Measurements from ENCODE around the gene PYGO2. TPM values are rescaled to one million over a fixed set of nuclear protein-coding genes. Genes with fewer than 3 reads are reported as not detected.

Gene PYGO2
- total RNA-seq, 1 experiment from 2014 or later: 37.4 TPM

DNA sequence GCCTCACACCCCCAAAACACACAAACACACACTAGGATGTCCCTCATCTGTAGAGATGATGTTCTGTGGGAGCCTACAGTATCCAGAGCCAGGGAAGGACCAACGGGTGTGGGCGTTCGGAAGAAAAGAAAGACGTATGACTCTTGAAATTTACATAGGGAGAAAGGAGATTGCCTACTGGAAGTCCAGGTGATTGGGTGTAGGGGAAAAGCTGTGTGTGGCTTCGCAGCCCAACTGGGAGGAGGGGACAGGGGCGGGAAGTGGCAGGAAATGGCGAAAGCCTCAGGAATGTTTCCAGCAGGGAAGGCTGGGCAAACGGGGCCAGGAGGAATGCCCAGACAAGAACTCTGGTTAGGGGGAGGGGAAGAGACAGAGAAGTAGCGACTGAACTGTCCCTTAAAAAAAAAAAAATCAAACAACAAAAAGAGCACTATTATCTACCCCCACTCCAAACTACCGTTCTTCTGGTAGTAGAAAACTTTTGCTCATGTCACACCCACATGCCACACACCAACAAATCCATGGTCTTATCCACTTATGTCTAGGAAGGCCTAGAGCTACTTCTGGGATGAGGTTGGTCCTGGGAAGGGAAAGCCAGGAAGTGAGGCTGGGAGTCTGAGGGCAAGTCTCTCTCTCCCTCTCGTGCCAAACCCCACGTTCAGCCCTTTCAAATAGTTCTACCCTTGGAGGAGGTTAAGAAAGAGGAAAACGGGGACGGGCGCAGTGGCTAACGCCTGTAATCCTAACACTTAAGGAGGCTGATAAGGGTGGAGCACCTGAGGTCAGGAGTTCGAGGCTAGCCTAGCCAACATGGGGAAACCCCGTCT lies 11.1 kb upstream of the PYGO2 start (continued):
- TF ChIP-seq, protein P1, sequence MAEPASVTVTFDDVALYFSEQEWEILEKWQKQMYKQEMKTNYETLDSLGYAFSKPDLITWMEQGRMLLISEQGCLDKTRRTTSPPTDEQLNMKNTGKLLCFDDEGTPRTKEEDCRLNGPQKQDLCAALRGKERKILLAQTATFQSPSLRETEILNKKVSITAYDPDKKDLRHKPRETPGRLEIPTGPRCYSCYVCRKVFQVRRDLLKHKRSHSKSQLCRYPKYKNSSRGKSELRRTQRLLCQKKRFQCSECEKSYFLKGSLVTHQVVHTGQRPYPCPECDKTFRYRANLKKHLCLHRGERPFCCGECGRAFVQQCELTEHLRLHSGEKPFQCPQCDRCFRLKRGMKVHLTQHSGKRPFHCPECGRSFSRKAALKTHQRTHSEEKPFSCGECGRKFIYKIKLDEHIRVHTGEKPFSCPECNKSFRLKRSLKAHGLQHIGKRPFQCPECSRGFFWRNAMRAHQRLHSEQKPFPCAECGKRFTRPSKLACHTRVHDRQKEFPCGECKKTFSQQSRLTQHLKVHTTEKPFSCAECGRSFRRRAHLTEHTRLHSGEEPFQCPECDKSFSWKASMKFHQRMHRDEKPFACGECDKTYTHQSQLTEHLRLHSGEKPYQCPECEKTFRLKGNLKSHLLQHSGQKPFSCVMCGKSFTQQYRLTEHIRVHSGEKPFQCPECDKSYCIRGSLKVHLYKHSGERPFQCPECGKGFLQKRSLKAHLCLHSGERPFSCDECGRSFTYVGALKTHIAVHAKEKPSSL (CRISPR knock-in tag; conservative IDR thresholded peaks at IDR 0.05): 0 out of 2 replicates have a peak, but pooled peaks have one; percentile 52
- TF ChIP-seq, protein P2, sequence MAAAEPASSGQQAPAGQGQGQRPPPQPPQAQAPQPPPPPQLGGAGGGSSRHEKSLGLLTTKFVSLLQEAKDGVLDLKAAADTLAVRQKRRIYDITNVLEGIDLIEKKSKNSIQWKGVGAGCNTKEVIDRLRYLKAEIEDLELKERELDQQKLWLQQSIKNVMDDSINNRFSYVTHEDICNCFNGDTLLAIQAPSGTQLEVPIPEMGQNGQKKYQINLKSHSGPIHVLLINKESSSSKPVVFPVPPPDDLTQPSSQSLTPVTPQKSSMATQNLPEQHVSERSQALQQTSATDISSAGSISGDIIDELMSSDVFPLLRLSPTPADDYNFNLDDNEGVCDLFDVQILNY (CRISPR knock-in tag; IDR thresholded peaks at IDR 0.05): peak; percentile 44; the same call in 1 of the 2 replicates
- no peak for TF ChIP-seq ZNF671 (CRISPR knock-in tag; IDR thresholded peaks at IDR 0.05)
- no peak for TF ChIP-seq GTF2I (CRISPR knock-in tag; conservative IDR thresholded peaks at IDR 0.05)
- TF ChIP-seq ESRRA (CRISPR knock-in tag; IDR thresholded peaks at IDR 0.05; ENCODE audit: borderline replicate concordance): no peak
- TF ChIP-seq, protein P3, sequence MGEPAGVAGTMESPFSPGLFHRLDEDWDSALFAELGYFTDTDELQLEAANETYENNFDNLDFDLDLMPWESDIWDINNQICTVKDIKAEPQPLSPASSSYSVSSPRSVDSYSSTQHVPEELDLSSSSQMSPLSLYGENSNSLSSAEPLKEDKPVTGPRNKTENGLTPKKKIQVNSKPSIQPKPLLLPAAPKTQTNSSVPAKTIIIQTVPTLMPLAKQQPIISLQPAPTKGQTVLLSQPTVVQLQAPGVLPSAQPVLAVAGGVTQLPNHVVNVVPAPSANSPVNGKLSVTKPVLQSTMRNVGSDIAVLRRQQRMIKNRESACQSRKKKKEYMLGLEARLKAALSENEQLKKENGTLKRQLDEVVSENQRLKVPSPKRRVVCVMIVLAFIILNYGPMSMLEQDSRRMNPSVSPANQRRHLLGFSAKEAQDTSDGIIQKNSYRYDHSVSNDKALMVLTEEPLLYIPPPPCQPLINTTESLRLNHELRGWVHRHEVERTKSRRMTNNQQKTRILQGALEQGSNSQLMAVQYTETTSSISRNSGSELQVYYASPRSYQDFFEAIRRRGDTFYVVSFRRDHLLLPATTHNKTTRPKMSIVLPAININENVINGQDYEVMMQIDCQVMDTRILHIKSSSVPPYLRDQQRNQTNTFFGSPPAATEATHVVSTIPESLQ (CRISPR knock-in tag; IDR thresholded peaks at IDR 0.05): no peak
- no peak for TF ChIP-seq SMAD3 (CRISPR knock-in tag; IDR thresholded peaks at IDR 0.05; ENCODE audit: borderline replicate concordance)
- TF ChIP-seq, protein P4, sequence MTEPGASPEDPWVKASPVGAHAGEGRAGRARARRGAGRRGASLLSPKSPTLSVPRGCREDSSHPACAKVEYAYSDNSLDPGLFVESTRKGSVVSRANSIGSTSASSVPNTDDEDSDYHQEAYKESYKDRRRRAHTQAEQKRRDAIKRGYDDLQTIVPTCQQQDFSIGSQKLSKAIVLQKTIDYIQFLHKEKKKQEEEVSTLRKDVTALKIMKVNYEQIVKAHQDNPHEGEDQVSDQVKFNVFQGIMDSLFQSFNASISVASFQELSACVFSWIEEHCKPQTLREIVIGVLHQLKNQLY (CRISPR knock-in tag; IDR thresholded peaks at IDR 0.05): no peak
- TF ChIP-seq, protein P5, sequence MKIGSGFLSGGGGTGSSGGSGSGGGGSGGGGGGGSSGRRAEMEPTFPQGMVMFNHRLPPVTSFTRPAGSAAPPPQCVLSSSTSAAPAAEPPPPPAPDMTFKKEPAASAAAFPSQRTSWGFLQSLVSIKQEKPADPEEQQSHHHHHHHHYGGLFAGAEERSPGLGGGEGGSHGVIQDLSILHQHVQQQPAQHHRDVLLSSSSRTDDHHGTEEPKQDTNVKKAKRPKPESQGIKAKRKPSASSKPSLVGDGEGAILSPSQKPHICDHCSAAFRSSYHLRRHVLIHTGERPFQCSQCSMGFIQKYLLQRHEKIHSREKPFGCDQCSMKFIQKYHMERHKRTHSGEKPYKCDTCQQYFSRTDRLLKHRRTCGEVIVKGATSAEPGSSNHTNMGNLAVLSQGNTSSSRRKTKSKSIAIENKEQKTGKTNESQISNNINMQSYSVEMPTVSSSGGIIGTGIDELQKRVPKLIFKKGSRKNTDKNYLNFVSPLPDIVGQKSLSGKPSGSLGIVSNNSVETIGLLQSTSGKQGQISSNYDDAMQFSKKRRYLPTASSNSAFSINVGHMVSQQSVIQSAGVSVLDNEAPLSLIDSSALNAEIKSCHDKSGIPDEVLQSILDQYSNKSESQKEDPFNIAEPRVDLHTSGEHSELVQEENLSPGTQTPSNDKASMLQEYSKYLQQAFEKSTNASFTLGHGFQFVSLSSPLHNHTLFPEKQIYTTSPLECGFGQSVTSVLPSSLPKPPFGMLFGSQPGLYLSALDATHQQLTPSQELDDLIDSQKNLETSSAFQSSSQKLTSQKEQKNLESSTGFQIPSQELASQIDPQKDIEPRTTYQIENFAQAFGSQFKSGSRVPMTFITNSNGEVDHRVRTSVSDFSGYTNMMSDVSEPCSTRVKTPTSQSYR (CRISPR knock-in tag; IDR thresholded peaks at IDR 0.05): 0 out of 2 replicates have a peak, but pooled peaks have one; percentile 65
- TF ChIP-seq, protein P6, sequence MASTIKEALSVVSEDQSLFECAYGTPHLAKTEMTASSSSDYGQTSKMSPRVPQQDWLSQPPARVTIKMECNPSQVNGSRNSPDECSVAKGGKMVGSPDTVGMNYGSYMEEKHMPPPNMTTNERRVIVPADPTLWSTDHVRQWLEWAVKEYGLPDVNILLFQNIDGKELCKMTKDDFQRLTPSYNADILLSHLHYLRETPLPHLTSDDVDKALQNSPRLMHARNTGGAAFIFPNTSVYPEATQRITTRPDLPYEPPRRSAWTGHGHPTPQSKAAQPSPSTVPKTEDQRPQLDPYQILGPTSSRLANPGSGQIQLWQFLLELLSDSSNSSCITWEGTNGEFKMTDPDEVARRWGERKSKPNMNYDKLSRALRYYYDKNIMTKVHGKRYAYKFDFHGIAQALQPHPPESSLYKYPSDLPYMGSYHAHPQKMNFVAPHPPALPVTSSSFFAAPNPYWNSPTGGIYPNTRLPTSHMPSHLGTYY (CRISPR knock-in tag; IDR thresholded peaks at IDR 0.05): no peak
- no peak for TF ChIP-seq SOX15 (CRISPR knock-in tag; IDR thresholded peaks at IDR 0.05)
- TF ChIP-seq FOXJ3 (CRISPR knock-in tag; IDR thresholded peaks at IDR 0.05; ENCODE audit: borderline replicate concordance): no peak

DNA sequence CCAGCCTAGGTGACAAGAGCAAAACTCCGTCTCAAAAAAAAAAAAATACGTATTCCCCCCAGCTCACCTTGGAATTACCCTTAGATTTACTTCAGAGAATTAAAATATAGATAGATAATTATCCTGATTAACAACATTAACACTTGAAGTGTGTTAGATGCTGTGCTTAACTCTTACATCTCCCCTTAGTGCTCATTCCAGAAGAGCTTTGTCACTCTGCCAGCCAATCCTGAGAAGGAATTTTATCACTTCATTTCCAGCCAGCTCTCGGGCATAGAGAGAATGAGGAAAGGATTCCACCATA lies 10.6 kb upstream of the PYGO2 start:
- Mint-ChIP-seq H3K27ac (no peak overlapping the region), H3K27me3 (ENCODE audit: low read depth) (no peaks in the 10 kb centered on the region), H3K9me3 (no peaks in the 10 kb centered on the region), H3K4me3 (no peak overlapping the region), H3K4me1 (peaks cover 42% of the 10 kb centered on the region), H3K36me3 (peaks cover 13% of the 10 kb centered on the region)
- no peak for DNase-seq (ENCODE audit: low spot score)
- no peak for ATAC-seq
- POLR2A ChIA-PET: interaction anchor here (0.5 to 7.3 kb wide), 11 partner anchors 10 to 222 kb away, joined by 3 to 176 read pairs (median 6); partner anchors contain the start of genes FLAD1, LENEP, PBXIP1 and PMVK
- CTCF ChIA-PET: interaction anchor here (0.9 to 8.3 kb wide), 13 partner anchors 11 to 201 kb away, joined by 3 to 176 read pairs (median 20); partner anchors contain the start of genes ADAM15, EFNA4, FLAD1 and KRTCAP2
- TF ChIP-seq SP1 (CRISPR knock-in tag; conservative IDR thresholded peaks at IDR 0.05) (no peak), TEAD1 (CRISPR knock-in tag; IDR thresholded peaks at IDR 0.05) (no peak), FOXP1 (CRISPR knock-in tag; IDR thresholded peaks at IDR 0.05; ENCODE audit: borderline replicate concordance) (no peak), HMGA2 (CRISPR knock-in tag; IDR thresholded peaks at IDR 0.05) (no peak), ZNF232 (CRISPR knock-in tag; IDR thresholded peaks at IDR 0.05) (no peak)
- TF ChIP-seq, protein P7, sequence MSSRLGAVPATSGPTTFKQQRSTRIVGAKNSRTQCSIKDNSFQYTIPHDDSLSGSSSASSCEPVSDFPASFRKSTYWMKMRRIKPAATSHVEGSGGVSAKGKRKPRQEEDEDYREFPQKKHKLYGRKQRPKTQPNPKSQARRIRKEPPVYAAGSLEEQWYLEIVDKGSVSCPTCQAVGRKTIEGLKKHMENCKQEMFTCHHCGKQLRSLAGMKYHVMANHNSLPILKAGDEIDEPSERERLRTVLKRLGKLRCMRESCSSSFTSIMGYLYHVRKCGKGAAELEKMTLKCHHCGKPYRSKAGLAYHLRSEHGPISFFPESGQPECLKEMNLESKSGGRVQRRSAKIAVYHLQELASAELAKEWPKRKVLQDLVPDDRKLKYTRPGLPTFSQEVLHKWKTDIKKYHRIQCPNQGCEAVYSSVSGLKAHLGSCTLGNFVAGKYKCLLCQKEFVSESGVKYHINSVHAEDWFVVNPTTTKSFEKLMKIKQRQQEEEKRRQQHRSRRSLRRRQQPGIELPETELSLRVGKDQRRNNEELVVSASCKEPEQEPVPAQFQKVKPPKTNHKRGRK (CRISPR knock-in tag; IDR thresholded peaks at IDR 0.05; ENCODE audit: borderline replicate concordance): no peak
- TF ChIP-seq, protein P8, sequence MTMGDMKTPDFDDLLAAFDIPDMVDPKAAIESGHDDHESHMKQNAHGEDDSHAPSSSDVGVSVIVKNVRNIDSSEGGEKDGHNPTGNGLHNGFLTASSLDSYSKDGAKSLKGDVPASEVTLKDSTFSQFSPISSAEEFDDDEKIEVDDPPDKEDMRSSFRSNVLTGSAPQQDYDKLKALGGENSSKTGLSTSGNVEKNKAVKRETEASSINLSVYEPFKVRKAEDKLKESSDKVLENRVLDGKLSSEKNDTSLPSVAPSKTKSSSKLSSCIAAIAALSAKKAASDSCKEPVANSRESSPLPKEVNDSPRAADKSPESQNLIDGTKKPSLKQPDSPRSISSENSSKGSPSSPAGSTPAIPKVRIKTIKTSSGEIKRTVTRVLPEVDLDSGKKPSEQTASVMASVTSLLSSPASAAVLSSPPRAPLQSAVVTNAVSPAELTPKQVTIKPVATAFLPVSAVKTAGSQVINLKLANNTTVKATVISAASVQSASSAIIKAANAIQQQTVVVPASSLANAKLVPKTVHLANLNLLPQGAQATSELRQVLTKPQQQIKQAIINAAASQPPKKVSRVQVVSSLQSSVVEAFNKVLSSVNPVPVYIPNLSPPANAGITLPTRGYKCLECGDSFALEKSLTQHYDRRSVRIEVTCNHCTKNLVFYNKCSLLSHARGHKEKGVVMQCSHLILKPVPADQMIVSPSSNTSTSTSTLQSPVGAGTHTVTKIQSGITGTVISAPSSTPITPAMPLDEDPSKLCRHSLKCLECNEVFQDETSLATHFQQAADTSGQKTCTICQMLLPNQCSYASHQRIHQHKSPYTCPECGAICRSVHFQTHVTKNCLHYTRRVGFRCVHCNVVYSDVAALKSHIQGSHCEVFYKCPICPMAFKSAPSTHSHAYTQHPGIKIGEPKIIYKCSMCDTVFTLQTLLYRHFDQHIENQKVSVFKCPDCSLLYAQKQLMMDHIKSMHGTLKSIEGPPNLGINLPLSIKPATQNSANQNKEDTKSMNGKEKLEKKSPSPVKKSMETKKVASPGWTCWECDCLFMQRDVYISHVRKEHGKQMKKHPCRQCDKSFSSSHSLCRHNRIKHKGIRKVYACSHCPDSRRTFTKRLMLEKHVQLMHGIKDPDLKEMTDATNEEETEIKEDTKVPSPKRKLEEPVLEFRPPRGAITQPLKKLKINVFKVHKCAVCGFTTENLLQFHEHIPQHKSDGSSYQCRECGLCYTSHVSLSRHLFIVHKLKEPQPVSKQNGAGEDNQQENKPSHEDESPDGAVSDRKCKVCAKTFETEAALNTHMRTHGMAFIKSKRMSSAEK (CRISPR knock-in tag; IDR thresholded peaks at IDR 0.05; ENCODE audit: borderline replicate concordance): no peak

Measured in WTC11 (cell line).